Measurements from ENCODE around the gene ACTR8. TPM values are rescaled to one million over a fixed set of nuclear protein-coding genes. Genes with fewer than 3 reads are reported as not detected.

ACTR8 gene
- total and polyA plus RNA-seq, 2 of the 13 experiments (the other 11 are each of a cell fraction or from before 2014, with no cell fraction given) = 15.5 to 29.0 TPM

DNA sequence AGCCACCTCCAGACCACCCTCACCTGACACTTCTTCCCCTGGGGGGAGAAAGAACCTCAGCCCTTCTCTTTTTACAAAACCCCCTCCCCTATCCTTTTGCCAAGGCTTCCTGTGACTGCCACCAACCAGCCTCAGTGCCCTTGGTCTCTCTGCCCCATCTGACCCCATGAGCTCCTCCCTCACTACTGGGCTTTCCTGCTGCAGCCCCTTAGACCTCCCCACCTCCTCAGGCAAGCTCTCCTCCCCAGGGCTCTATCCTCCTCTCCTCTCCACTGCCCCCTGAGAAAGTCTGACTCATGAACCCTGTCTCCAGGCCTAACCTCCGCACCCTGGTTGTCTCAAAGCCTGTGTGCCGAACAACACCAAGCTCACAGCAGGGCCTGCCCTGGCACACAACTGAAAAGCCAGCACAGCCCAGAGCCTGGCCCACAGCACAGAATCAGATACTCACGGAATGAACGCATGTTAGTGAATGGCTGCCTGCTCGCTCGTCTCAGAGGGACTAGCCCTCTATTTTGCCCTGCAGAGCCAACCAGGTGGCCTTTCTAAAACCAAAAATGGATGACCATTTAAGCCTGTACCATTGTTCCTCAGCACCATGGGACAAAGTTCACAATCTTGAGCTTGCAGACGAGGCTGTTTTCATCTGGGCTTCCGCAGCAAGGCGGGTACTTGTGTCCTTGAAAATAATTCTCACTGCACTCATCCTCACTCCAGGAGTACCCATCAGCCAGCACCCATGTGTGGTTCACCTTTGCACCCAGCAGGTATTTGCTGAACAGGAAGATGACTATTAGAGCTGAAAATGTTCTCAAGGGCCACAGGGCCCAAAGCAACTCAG lies 37.5 kb downstream of the ACTR8 start (continued):
- TF ChIP-seq SMARCE1 (IDR thresholded peaks at IDR 0.05; ENCODE audit: borderline replicate concordance) (no peak), HCFC1 (IDR thresholded peaks at IDR 0.05; ENCODE audit: low read depth, low read length) (no peak), RARA (CRISPR knock-in tag; IDR thresholded peaks at IDR 0.05) (peak; percentile 55), ZNF781 (CRISPR knock-in tag; IDR thresholded peaks at IDR 0.05; ENCODE audit: borderline replicate concordance, not compliant biosample characterization) (no peak), PLRG1 (conservative IDR thresholded peaks at IDR 0.05) (no peak), ZNF432 (CRISPR knock-in tag; IDR thresholded peaks at IDR 0.05; ENCODE audit: borderline replicate concordance) (no peak; the same call in 1 of the 2 replicates), ZNF879 (CRISPR knock-in tag; IDR thresholded peaks at IDR 0.05) (no peak), NFYC (CRISPR knock-in tag; IDR thresholded peaks at IDR 0.05) (0 out of 2 replicates have a peak, but pooled peaks have one; percentile 9), MYNN (CRISPR knock-in tag; IDR thresholded peaks at IDR 0.05; ENCODE audit: low read depth) (no peak), FLYWCH1 (CRISPR knock-in tag; IDR thresholded peaks at IDR 0.05) (no peak), U2AF2 (IDR thresholded peaks at IDR 0.05; ENCODE audit: low read depth, low read length) (no peak), ZNF589 (CRISPR knock-in tag; conservative IDR thresholded peaks at IDR 0.05) (no peak), RBM22 (optimal IDR thresholded peaks at IDR 0.05; ENCODE audit: low read length) (peak; percentile 56), MXI1 (IDR thresholded peaks at IDR 0.05; ENCODE audit: borderline replicate concordance, low read depth, low read length) (no peak; the same call in 2 of the 3 replicates), TP53 (CRISPR knock-in tag; conservative IDR thresholded peaks at IDR 0.05) (no peak), LCORL (IDR thresholded peaks at IDR 0.05) (no peak), LCORL (CRISPR knock-in tag; IDR thresholded peaks at IDR 0.05) (peak; percentile 29; the same call in 1 of the 2 replicates)
- TF ChIP-seq, protein P1, sequence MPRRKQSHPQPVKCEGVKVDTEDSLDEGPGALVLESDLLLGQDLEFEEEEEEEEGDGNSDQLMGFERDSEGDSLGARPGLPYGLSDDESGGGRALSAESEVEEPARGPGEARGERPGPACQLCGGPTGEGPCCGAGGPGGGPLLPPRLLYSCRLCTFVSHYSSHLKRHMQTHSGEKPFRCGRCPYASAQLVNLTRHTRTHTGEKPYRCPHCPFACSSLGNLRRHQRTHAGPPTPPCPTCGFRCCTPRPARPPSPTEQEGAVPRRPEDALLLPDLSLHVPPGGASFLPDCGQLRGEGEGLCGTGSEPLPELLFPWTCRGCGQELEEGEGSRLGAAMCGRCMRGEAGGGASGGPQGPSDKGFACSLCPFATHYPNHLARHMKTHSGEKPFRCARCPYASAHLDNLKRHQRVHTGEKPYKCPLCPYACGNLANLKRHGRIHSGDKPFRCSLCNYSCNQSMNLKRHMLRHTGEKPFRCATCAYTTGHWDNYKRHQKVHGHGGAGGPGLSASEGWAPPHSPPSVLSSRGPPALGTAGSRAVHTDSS (CRISPR knock-in tag; conservative IDR thresholded peaks at IDR 0.05) = no peak; the same call in 1 of the 2 replicates
- TF ChIP-seq, protein P2, sequence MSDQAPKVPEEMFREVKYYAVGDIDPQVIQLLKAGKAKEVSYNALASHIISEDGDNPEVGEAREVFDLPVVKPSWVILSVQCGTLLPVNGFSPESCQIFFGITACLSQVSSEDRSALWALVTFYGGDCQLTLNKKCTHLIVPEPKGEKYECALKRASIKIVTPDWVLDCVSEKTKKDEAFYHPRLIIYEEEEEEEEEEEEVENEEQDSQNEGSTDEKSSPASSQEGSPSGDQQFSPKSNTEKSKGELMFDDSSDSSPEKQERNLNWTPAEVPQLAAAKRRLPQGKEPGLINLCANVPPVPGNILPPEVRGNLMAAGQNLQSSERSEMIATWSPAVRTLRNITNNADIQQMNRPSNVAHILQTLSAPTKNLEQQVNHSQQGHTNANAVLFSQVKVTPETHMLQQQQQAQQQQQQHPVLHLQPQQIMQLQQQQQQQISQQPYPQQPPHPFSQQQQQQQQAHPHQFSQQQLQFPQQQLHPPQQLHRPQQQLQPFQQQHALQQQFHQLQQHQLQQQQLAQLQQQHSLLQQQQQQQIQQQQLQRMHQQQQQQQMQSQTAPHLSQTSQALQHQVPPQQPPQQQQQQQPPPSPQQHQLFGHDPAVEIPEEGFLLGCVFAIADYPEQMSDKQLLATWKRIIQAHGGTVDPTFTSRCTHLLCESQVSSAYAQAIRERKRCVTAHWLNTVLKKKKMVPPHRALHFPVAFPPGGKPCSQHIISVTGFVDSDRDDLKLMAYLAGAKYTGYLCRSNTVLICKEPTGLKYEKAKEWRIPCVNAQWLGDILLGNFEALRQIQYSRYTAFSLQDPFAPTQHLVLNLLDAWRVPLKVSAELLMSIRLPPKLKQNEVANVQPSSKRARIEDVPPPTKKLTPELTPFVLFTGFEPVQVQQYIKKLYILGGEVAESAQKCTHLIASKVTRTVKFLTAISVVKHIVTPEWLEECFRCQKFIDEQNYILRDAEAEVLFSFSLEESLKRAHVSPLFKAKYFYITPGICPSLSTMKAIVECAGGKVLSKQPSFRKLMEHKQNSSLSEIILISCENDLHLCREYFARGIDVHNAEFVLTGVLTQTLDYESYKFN (CRISPR knock-in tag; conservative IDR thresholded peaks at IDR 0.05) = peak; percentile 67
- TF ChIP-seq, protein P3, sequence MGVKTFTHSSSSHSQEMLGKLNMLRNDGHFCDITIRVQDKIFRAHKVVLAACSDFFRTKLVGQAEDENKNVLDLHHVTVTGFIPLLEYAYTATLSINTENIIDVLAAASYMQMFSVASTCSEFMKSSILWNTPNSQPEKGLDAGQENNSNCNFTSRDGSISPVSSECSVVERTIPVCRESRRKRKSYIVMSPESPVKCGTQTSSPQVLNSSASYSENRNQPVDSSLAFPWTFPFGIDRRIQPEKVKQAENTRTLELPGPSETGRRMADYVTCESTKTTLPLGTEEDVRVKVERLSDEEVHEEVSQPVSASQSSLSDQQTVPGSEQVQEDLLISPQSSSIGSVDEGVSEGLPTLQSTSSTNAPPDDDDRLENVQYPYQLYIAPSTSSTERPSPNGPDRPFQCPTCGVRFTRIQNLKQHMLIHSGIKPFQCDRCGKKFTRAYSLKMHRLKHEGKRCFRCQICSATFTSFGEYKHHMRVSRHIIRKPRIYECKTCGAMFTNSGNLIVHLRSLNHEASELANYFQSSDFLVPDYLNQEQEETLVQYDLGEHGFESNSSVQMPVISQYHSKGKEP (CRISPR knock-in tag; IDR thresholded peaks at IDR 0.05) = no peak; the same call in 1 of the 2 replicates
- TF ChIP-seq, protein P4, sequence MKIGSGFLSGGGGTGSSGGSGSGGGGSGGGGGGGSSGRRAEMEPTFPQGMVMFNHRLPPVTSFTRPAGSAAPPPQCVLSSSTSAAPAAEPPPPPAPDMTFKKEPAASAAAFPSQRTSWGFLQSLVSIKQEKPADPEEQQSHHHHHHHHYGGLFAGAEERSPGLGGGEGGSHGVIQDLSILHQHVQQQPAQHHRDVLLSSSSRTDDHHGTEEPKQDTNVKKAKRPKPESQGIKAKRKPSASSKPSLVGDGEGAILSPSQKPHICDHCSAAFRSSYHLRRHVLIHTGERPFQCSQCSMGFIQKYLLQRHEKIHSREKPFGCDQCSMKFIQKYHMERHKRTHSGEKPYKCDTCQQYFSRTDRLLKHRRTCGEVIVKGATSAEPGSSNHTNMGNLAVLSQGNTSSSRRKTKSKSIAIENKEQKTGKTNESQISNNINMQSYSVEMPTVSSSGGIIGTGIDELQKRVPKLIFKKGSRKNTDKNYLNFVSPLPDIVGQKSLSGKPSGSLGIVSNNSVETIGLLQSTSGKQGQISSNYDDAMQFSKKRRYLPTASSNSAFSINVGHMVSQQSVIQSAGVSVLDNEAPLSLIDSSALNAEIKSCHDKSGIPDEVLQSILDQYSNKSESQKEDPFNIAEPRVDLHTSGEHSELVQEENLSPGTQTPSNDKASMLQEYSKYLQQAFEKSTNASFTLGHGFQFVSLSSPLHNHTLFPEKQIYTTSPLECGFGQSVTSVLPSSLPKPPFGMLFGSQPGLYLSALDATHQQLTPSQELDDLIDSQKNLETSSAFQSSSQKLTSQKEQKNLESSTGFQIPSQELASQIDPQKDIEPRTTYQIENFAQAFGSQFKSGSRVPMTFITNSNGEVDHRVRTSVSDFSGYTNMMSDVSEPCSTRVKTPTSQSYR (CRISPR knock-in tag; IDR thresholded peaks at IDR 0.05; ENCODE audit: borderline replicate concordance) = no peak

Data from HepG2 (cell line).